GM19043 (cell line): ENCODE measurements around the gene TRPM2.
"Not testable (repeated sequence)": the region's sequence is repeated elsewhere in the genome, so short reads cannot be mapped to it uniquely, and the experiment has no call there.

ENCODE experiments used
- ATAC-seq: cut with Tn5 transposase; IDR thresholded peaks from one replicate; pipeline ENCODE4 v1.9.1; 2021; ENCODE audit warnings: low read depth; ENCODE audit not compliant: unreplicated experiment

Gene TRPM2

DNA sequence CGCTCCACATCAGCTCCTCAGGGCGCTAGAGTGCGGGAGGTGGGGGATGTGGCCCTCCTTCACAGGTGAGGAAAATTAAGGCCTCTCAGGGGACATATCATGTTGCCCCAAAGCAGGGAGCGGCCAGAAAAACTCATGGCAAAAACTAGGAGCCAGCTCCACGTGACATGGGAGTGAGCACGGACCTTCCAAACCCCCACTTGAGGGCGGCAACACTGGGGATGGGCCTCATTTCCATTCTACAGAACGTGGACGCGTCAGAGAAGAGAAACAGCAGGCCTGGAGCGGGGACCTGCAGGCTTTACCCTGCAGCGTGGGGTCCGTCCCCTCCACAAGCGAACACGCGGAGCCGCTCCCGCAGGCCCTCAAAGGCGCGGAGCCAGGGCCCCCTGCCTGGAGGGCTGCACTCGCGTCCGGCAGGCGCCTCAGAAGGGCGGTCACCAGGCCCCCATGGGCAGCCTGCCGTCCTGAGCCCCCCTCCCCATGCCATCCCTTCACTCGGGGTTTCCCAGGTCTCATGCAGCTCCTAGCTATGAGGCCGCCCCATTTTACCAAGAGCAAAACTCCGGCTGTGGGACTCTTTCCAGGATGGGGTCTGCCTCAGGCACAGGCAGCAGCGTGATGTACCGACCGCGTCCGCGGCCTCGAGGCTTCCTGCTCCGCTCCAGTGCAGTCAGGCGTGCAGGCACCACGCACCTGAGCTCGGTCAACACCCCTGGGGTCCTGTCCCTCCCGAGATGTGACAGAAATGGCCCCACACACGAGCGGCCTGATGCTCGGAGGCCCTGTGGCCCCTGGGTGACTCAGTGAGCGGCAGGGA, 19.7 kb upstream of the TRPM2 start:
- no peak for ATAC-seq

GRCh38 chr21:44334329-44335030, 18.9 kb upstream of the TRPM2 start:
- ATAC-seq = no peak

DNA sequence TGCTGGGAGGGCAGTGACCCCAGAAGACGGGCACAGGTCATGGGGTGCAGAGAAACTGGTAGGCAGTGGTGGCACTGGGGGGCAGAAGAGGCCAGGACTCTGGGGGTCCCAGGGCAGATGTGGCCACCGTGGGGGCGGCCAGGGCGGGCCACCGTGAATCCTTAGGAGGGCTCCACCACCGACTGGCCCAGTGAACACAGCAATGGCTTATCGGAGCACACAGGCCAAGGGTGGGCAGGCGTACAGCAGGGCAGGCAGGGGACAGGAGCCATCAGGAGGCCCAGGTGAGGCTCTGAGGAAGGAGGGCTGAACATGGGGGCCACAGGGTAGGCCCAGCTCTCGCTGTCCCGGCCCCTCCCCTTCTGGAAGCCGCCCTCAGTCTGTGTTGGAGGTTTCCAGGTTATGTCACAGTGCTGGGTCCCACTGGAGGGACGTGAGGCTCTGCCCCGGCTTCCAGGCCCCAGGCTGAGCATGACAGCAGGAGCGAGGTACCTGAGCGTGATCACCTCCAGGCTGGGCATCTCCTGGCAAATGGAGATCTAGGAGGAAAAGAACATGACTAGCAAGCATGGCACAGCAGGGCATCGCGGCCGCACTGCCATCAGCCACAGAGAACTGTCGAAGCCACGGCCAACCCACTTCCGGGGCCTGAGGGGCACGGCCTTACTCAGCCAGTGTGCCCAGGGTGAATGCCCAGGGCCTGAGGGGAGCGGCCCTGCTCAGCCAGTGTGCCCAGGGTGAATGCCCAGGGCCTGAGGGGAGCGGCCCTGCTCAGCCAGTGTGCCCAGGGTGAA, 18.0 kb upstream of the TRPM2 start:
- no peak for ATAC-seq

DNA sequence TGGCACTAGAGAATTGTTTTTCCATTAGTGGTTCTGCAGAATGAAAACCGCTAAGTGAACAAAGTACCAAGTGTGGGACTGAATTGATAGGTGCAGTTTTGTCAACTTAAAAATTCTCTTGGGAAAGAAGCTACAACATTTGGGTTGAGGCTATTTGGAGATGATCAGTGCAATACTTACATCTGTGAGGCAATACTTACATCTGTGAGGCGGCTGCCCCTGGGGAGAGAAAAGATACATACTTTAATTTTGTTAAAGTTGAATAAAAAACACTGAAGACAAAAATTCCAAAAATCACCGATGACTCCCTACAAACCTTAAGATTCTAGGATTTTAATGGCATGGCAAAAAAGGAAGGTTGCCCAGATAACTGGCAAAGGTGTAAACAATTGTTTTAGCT, 16.0 kb upstream of the TRPM2 start:
- ATAC-seq = no peak

DNA sequence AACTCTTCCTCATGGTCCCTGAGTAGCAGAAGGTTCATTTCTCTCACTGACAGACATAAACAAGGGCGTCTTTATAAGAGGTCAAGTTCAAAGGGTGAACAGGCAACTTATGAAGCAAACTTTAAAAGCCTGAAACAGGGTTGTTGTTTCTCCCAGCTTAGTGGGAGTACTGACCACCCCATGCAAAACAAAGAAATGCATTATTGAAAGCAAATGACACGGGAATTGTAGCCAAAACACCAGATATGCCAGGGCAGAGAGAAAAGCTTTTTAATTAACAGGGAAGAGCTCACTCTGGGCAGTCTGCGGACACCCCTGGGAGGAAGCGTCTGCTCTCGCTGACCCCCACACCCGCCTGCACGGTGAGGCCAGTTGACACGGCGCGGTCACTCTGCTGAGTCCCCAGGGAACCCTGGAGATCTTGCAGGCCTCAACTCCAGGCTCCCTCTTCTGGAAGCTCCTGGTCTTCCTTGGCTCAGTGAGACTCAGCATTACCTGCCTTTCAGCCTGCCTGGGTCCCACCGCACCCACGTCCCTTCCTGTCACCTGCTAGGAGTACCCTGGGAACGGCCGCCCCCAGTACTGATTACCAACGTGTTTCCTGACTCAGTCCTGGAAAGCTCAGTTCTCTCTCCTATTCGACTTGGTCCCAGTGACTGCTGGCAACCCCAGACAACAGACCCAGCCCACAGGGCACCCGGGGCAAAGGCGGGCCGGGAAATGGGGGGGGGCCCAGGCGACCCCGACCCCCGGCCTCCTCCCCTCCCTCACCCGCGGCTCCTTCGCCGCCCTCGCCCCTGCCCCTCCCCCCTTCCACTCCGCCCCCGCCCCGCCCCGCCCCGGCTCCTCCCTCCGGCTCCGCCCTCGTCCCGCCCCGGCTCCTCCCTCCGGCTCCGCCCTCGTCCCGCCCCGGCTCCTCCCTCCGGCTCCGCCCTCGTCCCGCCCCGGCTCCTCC, 15.2 kb upstream of the TRPM2 start:
- ATAC-seq = no peak

DNA sequence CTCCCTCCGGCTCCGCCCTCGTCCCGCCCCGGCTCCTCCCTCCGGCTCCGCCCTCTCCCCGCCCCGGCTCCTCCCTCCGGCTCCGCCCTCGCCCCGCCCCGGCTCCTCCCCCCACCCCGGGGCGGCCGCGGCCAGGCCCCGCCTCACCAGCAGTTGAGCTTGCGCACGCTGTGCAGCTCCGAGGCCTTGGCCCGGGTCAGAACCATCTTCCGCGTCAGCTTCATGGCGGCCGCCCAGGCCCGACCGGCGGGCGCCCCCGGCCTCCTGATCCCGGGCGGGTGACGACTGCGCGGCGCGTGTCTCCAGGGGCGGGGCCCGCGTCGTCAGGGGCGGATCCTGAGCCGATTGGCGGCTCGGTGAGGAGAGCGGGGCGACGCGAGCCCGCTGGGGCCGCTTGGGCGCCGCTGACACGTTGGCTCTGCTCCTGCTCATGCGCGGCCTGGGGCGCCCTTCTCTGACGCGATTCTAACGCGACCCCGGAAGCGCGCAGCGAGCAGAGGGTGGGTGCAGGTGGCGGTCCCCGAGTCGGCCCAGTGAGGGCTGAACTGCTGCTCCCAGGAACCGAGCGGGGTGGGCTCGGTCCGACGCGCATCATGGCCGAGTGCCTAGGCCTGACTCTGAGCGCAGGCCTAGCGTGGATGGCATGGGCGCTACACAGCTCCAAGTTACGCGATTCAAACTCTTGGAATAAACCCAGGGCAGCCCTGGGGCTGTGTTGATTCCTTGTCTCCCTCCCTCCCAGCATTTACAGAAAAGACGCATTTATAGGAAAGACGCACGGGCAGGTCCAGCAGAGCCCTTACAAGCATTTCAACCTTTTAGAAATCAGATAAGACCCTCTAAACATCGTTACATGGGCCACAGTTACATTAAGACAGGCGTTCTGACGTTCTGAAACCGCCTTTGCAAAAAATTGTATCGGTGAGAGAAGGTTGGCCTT, 14.2 kb upstream of the TRPM2 start, which contains the start of gene CFAP410:
CFAP410 (minus strand) TSS at position 420 of the 940 bp plus-strand sequence; CDS start at position 224, 196 bp downstream.
- peak; percentile 87 for ATAC-seq

- ATAC-seq = not testable (repeated sequence)
Measured at GRCh38 chr21:44341726-44342458, 11.5 kb upstream of the TRPM2 start.

GRCh38 chr21:44342981-44343380, 10.4 kb upstream of the TRPM2 start:
- ATAC-seq = not testable (repeated sequence)

DNA sequence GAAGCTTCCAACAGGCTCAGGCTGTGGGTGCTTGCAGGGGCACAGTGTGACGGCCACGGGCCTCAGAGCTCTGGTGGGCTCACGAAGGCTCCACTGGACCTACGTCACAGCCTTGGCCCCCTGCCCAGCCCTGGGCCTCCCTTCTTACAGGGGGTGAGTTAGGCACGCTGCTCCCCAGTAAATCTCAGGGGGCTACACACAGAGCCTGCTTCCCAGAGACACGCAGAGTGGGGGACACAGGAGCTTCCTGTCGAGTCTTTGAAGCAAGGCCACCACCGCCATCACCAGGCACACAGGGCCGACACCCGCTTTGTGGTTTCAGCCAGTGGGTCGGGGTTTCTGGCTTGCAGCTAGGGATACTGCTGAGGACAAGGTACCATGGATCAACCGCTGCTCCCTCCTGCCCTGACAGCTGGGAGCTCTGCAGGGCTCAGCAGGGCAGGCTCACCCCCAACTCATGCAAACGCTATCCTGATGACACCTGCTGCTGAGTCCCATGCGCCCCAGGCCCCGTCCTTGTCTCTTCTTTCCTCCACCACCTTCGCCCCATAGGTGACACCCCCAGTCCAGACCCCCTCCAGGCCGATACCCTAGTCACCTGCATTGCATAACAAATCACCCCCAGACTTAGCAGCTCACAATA, 8.8 kb upstream of the TRPM2 start:
- no peak for ATAC-seq

GRCh38 chr21:44345495-44345894, 7.9 kb upstream of the TRPM2 start:
- no peak for ATAC-seq

DNA sequence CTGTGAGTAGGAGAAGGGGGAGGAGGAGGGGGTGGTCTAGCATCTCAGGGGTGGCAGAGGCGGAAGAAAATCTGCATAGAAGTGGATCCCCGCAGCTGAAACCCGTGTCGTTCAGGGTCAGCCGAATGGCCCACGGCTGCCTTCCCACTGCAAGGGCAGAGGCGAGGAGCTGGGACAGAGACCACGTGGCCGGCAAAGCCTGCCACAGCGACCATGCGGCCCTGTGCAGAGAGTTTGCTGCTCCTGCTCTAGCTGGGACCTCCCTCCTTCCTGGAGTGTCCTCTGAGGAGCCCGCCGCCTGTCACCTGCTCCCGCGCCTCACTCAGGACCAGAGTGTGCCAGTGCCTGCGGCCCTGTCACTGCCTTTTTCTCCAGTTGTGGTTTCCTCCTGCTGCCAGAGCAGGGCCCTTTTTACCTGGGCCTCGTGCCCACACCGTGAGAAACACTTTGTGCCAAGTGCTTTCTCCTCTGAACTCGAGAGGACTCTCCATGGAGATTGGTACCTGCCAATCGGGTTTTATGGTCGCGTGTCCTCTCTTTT, 5.4 kb upstream of the TRPM2 start:
- no peak for ATAC-seq

DNA sequence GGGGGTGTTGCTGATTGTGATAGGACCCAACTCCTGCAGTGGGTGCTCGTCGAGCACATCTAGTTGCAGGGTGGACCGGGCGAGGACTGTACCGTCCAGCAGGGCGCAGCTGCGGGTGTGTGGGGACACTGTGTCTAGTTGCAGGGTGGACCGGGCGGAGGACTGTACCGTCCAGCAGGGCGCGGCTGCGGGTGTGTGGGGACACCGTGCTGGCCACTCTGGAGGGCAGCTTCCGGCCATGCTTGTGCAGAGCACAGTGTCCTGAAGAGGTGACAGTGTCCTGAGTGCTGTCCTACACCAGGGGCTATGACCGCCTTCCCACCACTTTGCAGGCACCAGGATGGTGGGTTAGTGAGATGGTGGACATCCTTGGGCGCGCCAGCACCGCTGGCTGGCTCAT, 4.6 kb upstream of the TRPM2 start:
- ATAC-seq = no peak

DNA sequence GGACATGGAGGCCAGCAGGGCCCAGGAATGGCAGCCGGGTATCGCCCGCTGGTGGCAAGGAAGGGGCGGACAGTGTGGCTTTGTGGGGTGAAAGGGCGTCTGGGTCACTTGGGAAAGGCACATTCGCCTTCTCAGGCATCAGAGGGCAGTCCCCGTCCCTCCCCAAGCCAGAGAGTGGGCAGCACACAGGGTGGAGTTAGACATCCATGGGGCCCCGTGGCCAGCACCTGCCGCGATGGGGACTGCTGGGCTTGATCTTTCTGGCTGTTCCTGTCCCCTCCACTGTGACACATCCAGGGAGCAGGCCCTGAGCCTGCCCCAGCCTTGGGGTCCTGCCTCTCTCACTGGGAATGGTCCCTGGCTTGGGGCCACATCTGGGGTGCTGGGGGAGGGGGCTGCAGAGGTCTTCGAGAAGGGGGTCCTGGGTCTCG, 4.0 kb upstream of the TRPM2 start:
- no peak for ATAC-seq

DNA sequence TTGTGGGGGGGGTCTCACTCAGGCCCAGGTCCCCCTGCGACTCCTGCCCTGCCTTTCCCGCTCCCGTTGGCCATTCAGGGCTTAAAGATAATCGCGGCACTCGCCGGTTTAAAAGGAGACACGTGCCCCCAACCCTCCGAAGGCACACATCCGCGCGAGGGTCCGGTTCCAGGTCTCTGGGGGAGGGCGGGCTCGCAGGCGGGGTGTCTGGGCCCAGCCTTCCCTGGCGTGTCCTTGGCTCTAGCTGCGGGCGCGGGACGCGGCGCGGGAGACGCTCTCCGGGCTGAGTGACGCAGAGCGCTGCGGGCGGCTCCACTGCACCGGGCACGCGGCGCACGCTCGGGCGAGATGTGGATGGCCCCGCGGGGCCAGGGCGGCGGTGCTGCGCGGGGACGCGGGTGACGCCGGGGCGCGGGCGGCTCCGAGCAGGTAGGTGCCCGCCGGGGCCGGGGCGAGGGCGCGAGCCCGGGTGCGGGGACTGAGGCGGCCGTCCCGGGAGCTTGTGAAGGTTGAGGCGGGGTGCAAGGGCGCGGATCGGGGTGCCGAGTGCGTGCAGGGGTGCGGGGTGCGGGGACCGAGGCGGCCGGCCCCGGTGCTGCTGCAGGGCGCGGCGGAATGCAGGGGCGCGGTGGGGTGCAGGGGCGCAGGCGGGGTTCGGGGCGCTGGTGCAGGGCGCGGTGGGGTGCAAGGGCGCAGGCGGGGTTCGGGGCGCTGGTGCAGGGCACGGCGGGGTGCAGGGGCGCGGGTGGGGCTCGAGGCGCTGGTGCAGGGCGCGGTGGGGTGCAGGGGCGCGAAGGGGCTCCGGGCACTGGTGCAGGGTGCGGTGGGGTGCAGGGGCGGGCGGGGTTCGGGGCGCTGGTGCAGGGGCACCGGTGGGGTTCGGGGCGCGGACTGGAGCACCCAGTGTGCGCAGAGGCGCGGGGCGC, 3.3 kb upstream of the TRPM2 start:
- ATAC-seq = no peak

- no peak for ATAC-seq
Measured at GRCh38 chr21:44350773-44351481, 2.5 kb upstream of the TRPM2 start.
